ENCODE results near the gene SH3GL1.
"Not testable (repeated sequence)": the region's sequence is repeated elsewhere in the genome, so short reads cannot be mapped to it uniquely, and the experiment has no call there.

Gene SH3GL1

GRCh38 chr19:4342314-4342614 is 58.1 kb downstream of the SH3GL1 start:
- no peak for DNase-seq

GRCh38 chr19:4338441-4339355 is 61.6 kb downstream of the SH3GL1 start, which contains the start of gene STAP2:
Gene STAP2 (minus strand): TSS chr19:4338827. CDS start chr19:4338753, 74 bp downstream.
- no peak for DNase-seq

GRCh38 chr19:4337906-4338440 is 62.4 kb downstream of the SH3GL1 start:
- DNase-seq, result no peak

- no peak for DNase-seq
Observed at GRCh38 chr19:4334929-4335570, 65.3 kb downstream of the SH3GL1 start.

GRCh38 chr19:4329858-4330257 is 70.5 kb downstream of the SH3GL1 start:
- DNase-seq, result no peak

- not testable (repeated sequence) for DNase-seq
Observed at GRCh38 chr19:4328991-4329681, 71.2 kb downstream of the SH3GL1 start.

GRCh38 chr19:4328243-4328990 is 71.9 kb downstream of the SH3GL1 start:
- peak; percentile 93 for DNase-seq

GRCh38 chr19:4327877-4328242 is 72.5 kb downstream of the SH3GL1 start:
- DNase-seq, result no peak

- DNase-seq, result no peak
Observed at GRCh38 chr19:4327252-4327876, 73.0 kb downstream of the SH3GL1 start.

GRCh38 chr19:4326837-4327251 is 73.5 kb downstream of the SH3GL1 start:
- DNase-seq, result no peak

- DNase-seq, result no peak
Observed at GRCh38 chr19:4326215-4326836, 74.0 kb downstream of the SH3GL1 start.

- DNase-seq, result no peak
Observed at GRCh38 chr19:4324228-4324627, 76.1 kb downstream of the SH3GL1 start.

- DNase-seq, result no peak
Observed at GRCh38 chr19:4323692-4324091, 76.7 kb downstream of the SH3GL1 start.

GRCh38 chr19:4322942-4323665 is 77.2 kb downstream of the SH3GL1 start:
- DNase-seq, result no peak

- DNase-seq, result no peak
Observed at GRCh38 chr19:4320419-4320818, 79.9 kb downstream of the SH3GL1 start.

- no peak for DNase-seq
Observed at GRCh38 chr19:4319067-4319718, 81.2 kb downstream of the SH3GL1 start.

GRCh38 chr19:4318460-4318859 is 81.9 kb downstream of the SH3GL1 start:
- no peak for DNase-seq

- no peak for DNase-seq
Observed at GRCh38 chr19:4316956-4317355, 83.4 kb downstream of the SH3GL1 start.

- no peak for DNase-seq
Observed at GRCh38 chr19:4313847-4314490, 86.4 kb downstream of the SH3GL1 start.
